ENCODE measurements around the gene NEURL1B. TPM values are rescaled to one million over a fixed set of nuclear protein-coding genes. Genes with fewer than 3 reads are reported as not detected.
A peak's percentile ranks its signal among the peaks of the same experiment; 100 is the strongest.

NEURL1B gene
- total and polyA plus RNA-seq, 4 donors = 1.5 to 10.0 (median 5.5) TPM

- TF ChIP-seq ZBTB33 (IDR thresholded peaks at IDR 0.05) = no peak
Observed at GRCh38 chr5:172644266-172644665, 3.2 kb downstream of the NEURL1B start (continued).

- H3K27me3 ChIP-seq (ENCODE audit: control insufficient read depth in 4 of 4, insufficient read depth in 4 of 4, low read length in 3 of 4) = no peaks in the 10 kb centered on the region
- H3K9ac ChIP-seq (ENCODE audit: low read depth in 1 of 2, low read length in 2 of 2) = no peak overlapping the region
- H3K9me3 ChIP-seq (ENCODE audit: control insufficient read depth in 4 of 4, low read length in 3 of 4) = no peaks in the 10 kb centered on the region
- H3K4me1 ChIP-seq (ENCODE audit: control insufficient read depth in 4 of 4, insufficient read depth in 4 of 4, low read length in 3 of 4) = peaks cover 5 to 17% (median 9%) of the 10 kb centered on the region in 4 donors
- no peak for TF ChIP-seq RAD21 (IDR thresholded peaks at IDR 0.05)
- TF ChIP-seq REST (IDR thresholded peaks at IDR 0.05) = no peak
- H3K4me3 ChIP-seq (ENCODE audit: low read depth in 1 of 3, low read length in 3 of 3) = no peak overlapping the region
- 85% methylated on average over 8 of the region's 8 CpGs for WGBS
- DNase-seq (ENCODE audit: low spot score) = no peak
- no peaks in the 10 kb centered on the region for H3K36me3 ChIP-seq (ENCODE audit: control insufficient read depth in 4 of 4, insufficient read depth in 3 of 4, low read depth in 1 of 4, low read length in 3 of 4)
- H3K27ac ChIP-seq (ENCODE audit: low read depth in 1 of 2, low read length in 2 of 2) = peak overlapping the region in 1 of 2 donors; percentile 42
Observed at GRCh38 chr5:172644711-172645110, 3.6 kb downstream of the NEURL1B start.

GRCh38 chr5:172645271-172646055 is 4.4 kb downstream of the NEURL1B start:
- Histone ChIP-seq H3K9ac (ENCODE audit: low read depth in 1 of 2, low read length in 2 of 2) (no peak overlapping the region), H3K4me1 (ENCODE audit: control insufficient read depth in 4 of 4, insufficient read depth in 4 of 4, low read length in 3 of 4) (peaks cover 4 to 14% (median 7%) of the 10 kb centered on the region in 4 donors), H3K9me3 (ENCODE audit: control insufficient read depth in 4 of 4, low read length in 3 of 4) (no peaks in the 10 kb centered on the region), H3K27me3 (ENCODE audit: control insufficient read depth in 4 of 4, insufficient read depth in 4 of 4, low read length in 3 of 4) (no peaks in the 10 kb centered on the region), H3K27ac (ENCODE audit: low read depth in 1 of 2, low read length in 2 of 2) (peak overlapping the region in 1 of 2 donors; percentile 27), H3K36me3 (ENCODE audit: control insufficient read depth in 4 of 4, insufficient read depth in 3 of 4, low read depth in 1 of 4, low read length in 3 of 4) (no peaks in the 10 kb centered on the region), H3K4me3 (ENCODE audit: low read depth in 1 of 3, low read length in 3 of 3) (no peak overlapping the region)
- 85% methylated on average over 11 of the region's 11 CpGs for WGBS
- DNase-seq (ENCODE audit: low spot score) = no peak
- TF ChIP-seq MAX (IDR thresholded peaks at IDR 0.05) (no peak), NR2F2 (IDR thresholded peaks at IDR 0.05) (peak; percentile 69), SP1 (IDR thresholded peaks at IDR 0.05) (peak; percentile 10), RAD21 (IDR thresholded peaks at IDR 0.05) (peak in 1 of 2 donors; percentile 13), ZBTB33 (IDR thresholded peaks at IDR 0.05) (no peak), CTCF (IDR thresholded peaks at IDR 0.05; ENCODE audit: low read depth, low read length, missing input control) (no peak), EGR1 (IDR thresholded peaks at IDR 0.05; ENCODE audit: low read depth in 2 of 2) (no peak), ATF3 (IDR thresholded peaks at IDR 0.05) (no peak), TAF1 (conservative IDR thresholded peaks at IDR 0.05) (no peak), GABPA (IDR thresholded peaks at IDR 0.05 in 1 of 2, conservative IDR thresholded peaks at IDR 0.05 in 1 of 2) (no peak), RXRA (IDR thresholded peaks at IDR 0.05) (no peak), FOXA2 (IDR thresholded peaks at IDR 0.05) (no peak), FOXA1 (IDR thresholded peaks at IDR 0.05) (no peak), REST (IDR thresholded peaks at IDR 0.05) (no peak), HNF4G (IDR thresholded peaks at IDR 0.05) (no peak)
